Measurements from ENCODE around the gene ZNF33B.

- TF ChIP-seq CTCF (IDR thresholded peaks at IDR 0.05) = peak in 1 of 4 experiments; percentile 7
- TF ChIP-seq POLR2A (IDR thresholded peaks at IDR 0.05) = peak; percentile 73
- peak; percentile 89 for TF ChIP-seq POLR2AphosphoS5 (IDR thresholded peaks at IDR 0.05)
These were observed at the start of gene ZNF33B for GRCh38 chr10:42638055-42638820.
